ENCODE data around the gene RPS6KA1.

DNA sequence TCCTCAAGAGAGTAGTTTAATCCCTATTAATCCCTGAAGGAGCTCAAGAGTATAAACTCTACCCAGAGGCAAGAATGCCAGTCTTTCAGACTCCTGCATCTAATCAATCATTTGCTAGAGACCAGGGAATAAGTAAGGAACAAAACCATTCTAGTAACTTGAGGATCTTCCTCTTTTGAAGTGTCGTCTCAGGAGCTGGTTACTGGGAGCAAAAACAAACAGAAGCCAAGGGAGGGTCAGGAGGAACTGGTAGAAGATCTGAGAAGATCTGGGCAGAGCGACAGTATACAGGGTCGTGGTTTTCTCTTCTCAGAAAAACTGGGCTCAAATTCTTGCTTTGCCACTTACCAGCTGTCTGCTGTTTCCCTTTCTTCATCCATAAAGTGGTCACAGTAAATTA is 69.3 kb downstream of the RPS6KA1 start:
- TF ChIP-seq EZH2 (IDR thresholded peaks at IDR 0.05; ENCODE audit: borderline replicate concordance, low read depth, low read length) = no peak
- TF ChIP-seq, protein P1, sequence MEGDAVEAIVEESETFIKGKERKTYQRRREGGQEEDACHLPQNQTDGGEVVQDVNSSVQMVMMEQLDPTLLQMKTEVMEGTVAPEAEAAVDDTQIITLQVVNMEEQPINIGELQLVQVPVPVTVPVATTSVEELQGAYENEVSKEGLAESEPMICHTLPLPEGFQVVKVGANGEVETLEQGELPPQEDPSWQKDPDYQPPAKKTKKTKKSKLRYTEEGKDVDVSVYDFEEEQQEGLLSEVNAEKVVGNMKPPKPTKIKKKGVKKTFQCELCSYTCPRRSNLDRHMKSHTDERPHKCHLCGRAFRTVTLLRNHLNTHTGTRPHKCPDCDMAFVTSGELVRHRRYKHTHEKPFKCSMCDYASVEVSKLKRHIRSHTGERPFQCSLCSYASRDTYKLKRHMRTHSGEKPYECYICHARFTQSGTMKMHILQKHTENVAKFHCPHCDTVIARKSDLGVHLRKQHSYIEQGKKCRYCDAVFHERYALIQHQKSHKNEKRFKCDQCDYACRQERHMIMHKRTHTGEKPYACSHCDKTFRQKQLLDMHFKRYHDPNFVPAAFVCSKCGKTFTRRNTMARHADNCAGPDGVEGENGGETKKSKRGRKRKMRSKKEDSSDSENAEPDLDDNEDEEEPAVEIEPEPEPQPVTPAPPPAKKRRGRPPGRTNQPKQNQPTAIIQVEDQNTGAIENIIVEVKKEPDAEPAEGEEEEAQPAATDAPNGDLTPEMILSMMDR (IDR thresholded peaks at IDR 0.05 in 2 of 3, conservative IDR thresholded peaks at IDR 0.05 in 1 of 3; ENCODE audit: insufficient read depth in 2 of 3, low read depth in 1 of 3, low read length in 3 of 3) = no peak
- TF ChIP-seq SLC30A9 (CRISPR knock-in tag; IDR thresholded peaks at IDR 0.05) = no peak
- no peak for TF ChIP-seq ELF2 (CRISPR knock-in tag; IDR thresholded peaks at IDR 0.05)
- TF ChIP-seq NFRKB (IDR thresholded peaks at IDR 0.05; ENCODE audit: low read depth) = no peak
- TF ChIP-seq, protein P2, sequence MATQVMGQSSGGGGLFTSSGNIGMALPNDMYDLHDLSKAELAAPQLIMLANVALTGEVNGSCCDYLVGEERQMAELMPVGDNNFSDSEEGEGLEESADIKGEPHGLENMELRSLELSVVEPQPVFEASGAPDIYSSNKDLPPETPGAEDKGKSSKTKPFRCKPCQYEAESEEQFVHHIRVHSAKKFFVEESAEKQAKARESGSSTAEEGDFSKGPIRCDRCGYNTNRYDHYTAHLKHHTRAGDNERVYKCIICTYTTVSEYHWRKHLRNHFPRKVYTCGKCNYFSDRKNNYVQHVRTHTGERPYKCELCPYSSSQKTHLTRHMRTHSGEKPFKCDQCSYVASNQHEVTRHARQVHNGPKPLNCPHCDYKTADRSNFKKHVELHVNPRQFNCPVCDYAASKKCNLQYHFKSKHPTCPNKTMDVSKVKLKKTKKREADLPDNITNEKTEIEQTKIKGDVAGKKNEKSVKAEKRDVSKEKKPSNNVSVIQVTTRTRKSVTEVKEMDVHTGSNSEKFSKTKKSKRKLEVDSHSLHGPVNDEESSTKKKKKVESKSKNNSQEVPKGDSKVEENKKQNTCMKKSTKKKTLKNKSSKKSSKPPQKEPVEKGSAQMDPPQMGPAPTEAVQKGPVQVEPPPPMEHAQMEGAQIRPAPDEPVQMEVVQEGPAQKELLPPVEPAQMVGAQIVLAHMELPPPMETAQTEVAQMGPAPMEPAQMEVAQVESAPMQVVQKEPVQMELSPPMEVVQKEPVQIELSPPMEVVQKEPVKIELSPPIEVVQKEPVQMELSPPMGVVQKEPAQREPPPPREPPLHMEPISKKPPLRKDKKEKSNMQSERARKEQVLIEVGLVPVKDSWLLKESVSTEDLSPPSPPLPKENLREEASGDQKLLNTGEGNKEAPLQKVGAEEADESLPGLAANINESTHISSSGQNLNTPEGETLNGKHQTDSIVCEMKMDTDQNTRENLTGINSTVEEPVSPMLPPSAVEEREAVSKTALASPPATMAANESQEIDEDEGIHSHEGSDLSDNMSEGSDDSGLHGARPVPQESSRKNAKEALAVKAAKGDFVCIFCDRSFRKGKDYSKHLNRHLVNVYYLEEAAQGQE (IDR thresholded peaks at IDR 0.05; ENCODE audit: borderline replicate concordance) = no peak
- TF ChIP-seq, protein P2 (CRISPR knock-in tag; IDR thresholded peaks at IDR 0.05; ENCODE audit: low read depth) = no peak
- TF ChIP-seq RFX5 (IDR thresholded peaks at IDR 0.05; ENCODE audit: low read depth, low read length) = no peak
- TF ChIP-seq, protein P3, sequence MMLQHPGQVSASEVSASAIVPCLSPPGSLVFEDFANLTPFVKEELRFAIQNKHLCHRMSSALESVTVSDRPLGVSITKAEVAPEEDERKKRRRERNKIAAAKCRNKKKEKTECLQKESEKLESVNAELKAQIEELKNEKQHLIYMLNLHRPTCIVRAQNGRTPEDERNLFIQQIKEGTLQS (IDR thresholded peaks at IDR 0.05) = no peak
- TF ChIP-seq, protein P3 (CRISPR knock-in tag; conservative IDR thresholded peaks at IDR 0.05) = no peak
- TF ChIP-seq ZNF589 (CRISPR knock-in tag; IDR thresholded peaks at IDR 0.05; ENCODE audit: low read depth) = no peak
- no peak for TF ChIP-seq HDAC6 (IDR thresholded peaks at IDR 0.05; ENCODE audit: low read depth, low read length)
- TF ChIP-seq, protein P4, sequence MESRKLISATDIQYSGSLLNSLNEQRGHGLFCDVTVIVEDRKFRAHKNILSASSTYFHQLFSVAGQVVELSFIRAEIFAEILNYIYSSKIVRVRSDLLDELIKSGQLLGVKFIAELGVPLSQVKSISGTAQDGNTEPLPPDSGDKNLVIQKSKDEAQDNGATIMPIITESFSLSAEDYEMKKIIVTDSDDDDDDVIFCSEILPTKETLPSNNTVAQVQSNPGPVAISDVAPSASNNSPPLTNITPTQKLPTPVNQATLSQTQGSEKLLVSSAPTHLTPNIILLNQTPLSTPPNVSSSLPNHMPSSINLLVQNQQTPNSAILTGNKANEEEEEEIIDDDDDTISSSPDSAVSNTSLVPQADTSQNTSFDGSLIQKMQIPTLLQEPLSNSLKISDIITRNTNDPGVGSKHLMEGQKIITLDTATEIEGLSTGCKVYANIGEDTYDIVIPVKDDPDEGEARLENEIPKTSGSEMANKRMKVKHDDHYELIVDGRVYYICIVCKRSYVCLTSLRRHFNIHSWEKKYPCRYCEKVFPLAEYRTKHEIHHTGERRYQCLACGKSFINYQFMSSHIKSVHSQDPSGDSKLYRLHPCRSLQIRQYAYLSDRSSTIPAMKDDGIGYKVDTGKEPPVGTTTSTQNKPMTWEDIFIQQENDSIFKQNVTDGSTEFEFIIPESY (CRISPR knock-in tag; IDR thresholded peaks at IDR 0.05) = no peak
